K562 (cell line): ENCODE results near the gene CNNM3. TPM values are rescaled to one million over a fixed set of nuclear protein-coding genes. Genes with fewer than 3 reads are reported as not detected.

Experiments
- ATF3 ChIP-seq, 2 experiments: fragments of 450-650 bp in 1 of 2; sonication (generic) in 1 of 2; formaldehyde crosslinking in 1 of 2; IDR thresholded peaks in 1 of 2; conservative IDR thresholded peaks in 1 of 2; 2 replicates each; pipeline versions ENCODE4 v1.6.1 to v1.8.1; 2016 to 2023; ENCODE audit warnings: mild to moderate bottlenecking in 2 of 2, moderate library complexity in 2 of 2, inconsistent platforms in 1 of 2, missing genetic modification reagents in 1 of 2
- BDP1 ChIP-seq: IDR thresholded peaks from 3 replicates; pipeline ENCODE4 v1.6.1; 2011; ENCODE audit not compliant: insufficient read length, insufficient read depth
- CCAR2 ChIP-seq: fragments of 200-400 bp; formaldehyde crosslinking; IDR thresholded peaks from 2 replicates; pipeline ENCODE4 v1.6.1; 2017; ENCODE audit warnings: mild to moderate bottlenecking, low read depth, low read length
- CREB1 ChIP-seq, 2 experiments: sonication (generic) in 1 of 2; formaldehyde crosslinking in 1 of 2; IDR thresholded peaks; 2 replicates each; pipeline versions ENCODE4 v1.6.1 to v1.8.0; 2012 to 2022; ENCODE audit warnings: inconsistent platforms in 1 of 2, mild to moderate bottlenecking in 1 of 2, missing genetic modification reagents in 1 of 2, moderate library complexity in 1 of 2
- ETV1 ChIP-seq: fragments of 450-650 bp; conservative IDR thresholded peaks from 2 replicates; pipeline ENCODE4 v1.6.1; 2016; ENCODE audit warnings: missing genetic modification characterization, control low read depth, low read depth, missing compliant biosample characterization
- HDAC1 ChIP-seq, 2 experiments: fragments of 450-650 bp; IDR thresholded peaks; 2 replicates each; pipeline ENCODE4 v1.6.1; 2016 to 2017; ENCODE audit warnings: inconsistent platforms in 1 of 2, mild to moderate bottlenecking in 1 of 2, moderate library complexity in 1 of 2
- HLTF ChIP-seq: fragments of 450-650 bp; IDR thresholded peaks from 2 replicates; pipeline ENCODE4 v1.6.1; 2016
- L3MBTL2 ChIP-seq: fragments of 450-650 bp; IDR thresholded peaks from 2 replicates; pipeline ENCODE4 v1.6.1; 2016; ENCODE audit warnings: mild to moderate bottlenecking, moderate library complexity
- MAZ ChIP-seq, 2 experiments: fragments of 450-650 bp in 1 of 2; sonication (generic) in 1 of 2; formaldehyde crosslinking; IDR thresholded peaks in 1 of 2; conservative IDR thresholded peaks in 1 of 2; 2 replicates each; pipeline versions ENCODE4 v1.4.0 to v1.5.0; 2020; ENCODE audit warnings: mild to moderate bottlenecking in 1 of 2, missing genetic modification reagents in 1 of 2
- MYNN ChIP-seq, 2 experiments: sonication (generic); formaldehyde crosslinking in 1 of 2; IDR thresholded peaks; 2 replicates each; pipeline versions ENCODE4 v1.5.0 to v1.6.1; 2016 to 2020; ENCODE audit warnings: antibody characterized with exemption in 1 of 2, missing genetic modification reagents in 1 of 2
- NR1H2 ChIP-seq: sonication (generic); formaldehyde crosslinking; IDR thresholded peaks from 2 replicates; pipeline ENCODE4 v1.4.0; 2020; ENCODE audit warnings: mild to moderate bottlenecking, missing genetic modification reagents
- PCBP1 ChIP-seq: fragments of 200-400 bp; formaldehyde crosslinking; IDR thresholded peaks from 2 replicates; pipeline ENCODE4 v1.6.1; 2018; ENCODE audit warnings: mild to moderate bottlenecking, low read depth, low read length; ENCODE audit not compliant: poor library complexity, severe bottlenecking
- POLR3A ChIP-seq: IDR thresholded peaks from 2 replicates; pipeline ENCODE4 v1.6.1; 2011; ENCODE audit warnings: borderline replicate concordance, mild to moderate bottlenecking, moderate library complexity; ENCODE audit not compliant: insufficient read length, insufficient read depth; ENCODE audit errors: extremely low read depth
- PRMT5 ChIP-seq: sonication (generic); formaldehyde crosslinking; IDR thresholded peaks from 2 replicates; pipeline ENCODE4 v1.5.0; 2020; ENCODE audit warnings: missing genetic modification reagents
- RB1 ChIP-seq: fragments of 450-650 bp; IDR thresholded peaks from 2 replicates; pipeline ENCODE4 v1.6.1; 2017; ENCODE audit warnings: low read depth, mild to moderate bottlenecking
- SMAD4 ChIP-seq: fragments of 250-450 bp; sonication (Bioruptor Pico); conservative IDR thresholded peaks from 2 replicates; pipeline ENCODE4 v1.8.0; 2021; ENCODE audit warnings: inconsistent platforms, mild to moderate bottlenecking, moderate library complexity
- TCFL5 ChIP-seq: fragments of 250-450 bp; sonication (Bioruptor Pico); conservative IDR thresholded peaks from 2 replicates; pipeline ENCODE4 v1.6.1; 2021; ENCODE audit warnings: mild to moderate bottlenecking, moderate library complexity, matching md5 sums
- TEAD2 ChIP-seq: fragments of 450-650 bp; IDR thresholded peaks from 2 replicates; pipeline ENCODE4 v1.6.1; 2016; ENCODE audit warnings: missing genetic modification characterization, control low read depth, missing compliant biosample characterization
- U2AF1 ChIP-seq: fragments of 200-400 bp; formaldehyde crosslinking; optimal IDR thresholded peaks from 2 replicates; pipeline ENCODE3; 2017; ENCODE audit warnings: mild to moderate bottlenecking, low read depth, low read length, moderate library complexity
- U2AF2 ChIP-seq: fragments of 200-400 bp; formaldehyde crosslinking; optimal IDR thresholded peaks from 2 replicates; pipeline ENCODE3; 2017; ENCODE audit warnings: low read depth, mild to moderate bottlenecking, low read length
- polyA plus RNA-seq, 8 experiments: library from polyadenylated mRNA; depleted of rRNA in 4 of 8; stranded (reverse) in 5 of 8; unstranded in 3 of 8; fragments of >200 nt; fragmentation: Nextera tagmentation in 2 of 8; fragmentation: Illumina TruSeq in 1 of 8; extraction: Ambion mirVana in 2 of 8; extraction: Trizol in 1 of 8; gene quantifications; 2 replicates each; pipeline versions ENCODE4 v1.2.1 to v1.2.3, GENCODE V29; 2011 to 2014; ENCODE audit warnings: inconsistent platforms in 1 of 8, missing spikeins in 1 of 8
- total RNA-seq, 7 experiments: library from RNA; depleted of rRNA in 6 of 7; stranded (reverse); fragments of >200 nt in 6 of 7; fragmentation: Illumina TruSeq in 2 of 7; extraction: Trizol in 2 of 7; gene quantifications; 2 replicates each; pipeline versions ENCODE4 v1.2.1 to v1.2.3, GENCODE V29; 2011 to 2021; ENCODE audit warnings: low replicate concordance in 1 of 7
- TF ChIP-seq, protein P1 (sequence below): sonication (generic); formaldehyde crosslinking; IDR thresholded peaks from 2 replicates; pipeline ENCODE4 v1.4.0; 2020; ENCODE audit warnings: mild to moderate bottlenecking, missing genetic modification reagents
- TF ChIP-seq, protein P2 (sequence below): IDR thresholded peaks from 2 replicates; pipeline ENCODE4 v1.6.1; 2014; ENCODE audit warnings: antibody characterized with exemption

Gene CNNM3
- total and polyA plus RNA-seq, 9 of the 15 experiments (the other 6 are each of a cell fraction or from before 2014, with no cell fraction given) = 1.4 to 16.9 (median 6.5) TPM

DNA sequence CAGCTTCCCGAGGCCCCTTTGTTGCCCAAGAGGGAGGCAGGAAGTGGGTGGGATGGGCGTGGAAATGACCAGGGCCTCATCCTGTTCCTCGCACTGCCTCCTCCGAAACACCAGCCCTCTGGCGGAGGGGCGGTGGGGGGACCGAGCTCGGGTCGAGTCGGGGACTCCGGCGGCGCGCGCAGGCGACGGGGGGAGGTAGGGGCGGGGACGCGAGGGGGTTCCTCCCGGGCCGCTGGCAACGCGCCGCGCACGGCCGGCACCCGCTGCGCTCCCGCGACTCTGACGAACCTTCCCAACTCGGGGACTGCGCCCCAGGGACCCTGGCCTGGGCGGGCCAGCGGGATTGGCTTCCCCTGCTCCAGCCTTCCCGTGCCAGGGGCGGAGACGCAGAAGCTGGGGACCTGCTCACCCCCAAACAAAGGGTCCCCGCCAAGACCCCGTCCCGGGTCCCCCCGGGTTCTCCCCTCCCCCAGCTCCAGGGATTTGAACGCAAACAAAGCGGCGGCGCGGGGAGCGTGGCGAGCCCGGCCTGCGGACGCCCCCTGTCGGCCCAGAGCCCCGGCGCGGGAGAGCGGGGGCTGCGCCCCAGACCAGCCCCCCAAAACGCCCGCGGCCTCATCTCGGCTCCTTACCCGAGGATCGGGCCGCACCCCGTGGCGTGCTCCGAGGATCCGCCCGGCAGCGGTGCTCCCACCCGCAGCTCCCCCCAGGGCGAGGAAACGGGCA, 52.6 kb downstream of the CNNM3 start (continued):
- TF ChIP-seq ETV1 (tag) (peak; percentile 64; the same call in 1 of the 2 replicates), PCBP1 (peak; percentile 83), TEAD2 (tag) (no peak), L3MBTL2 (no peak), POLR3A (no peak), CREB1 (IDR thresholded peaks at IDR 0.05) (0 out of 2 replicates have a peak, but pooled peaks have one; percentile 5), CREB1 (CRISPR knock-in tag; IDR thresholded peaks at IDR 0.05) (no peak), NR1H2 (CRISPR knock-in tag) (no peak), BDP1 (no peak), U2AF2 (no peak), MAZ (CRISPR knock-in tag; conservative IDR thresholded peaks at IDR 0.05 in 1 of 2, IDR thresholded peaks at IDR 0.05 in 1 of 2) (peak; percentile 75 to 91; a peak in 3 of 4 replicates), MYNN (IDR thresholded peaks at IDR 0.05) (peak; percentile 30; the same call in 1 of the 2 replicates), MYNN (CRISPR knock-in tag; IDR thresholded peaks at IDR 0.05) (no peak), RB1 (peak; percentile 79), ATF3 (IDR thresholded peaks at IDR 0.05) (no peak), ATF3 (CRISPR knock-in tag; conservative IDR thresholded peaks at IDR 0.05) (no peak), PRMT5 (no peak), TCFL5 (CRISPR knock-in tag) (no peak), HLTF (no peak), SMAD4 (CRISPR knock-in tag) (peak; percentile 79; the same call in 1 of the 2 replicates), HDAC1 (IDR thresholded peaks at IDR 0.05) (peak in 1 of 2 experiments; percentile 16; a peak in 1 of 4 replicates), CCAR2 (no peak), U2AF1 (peak; percentile 60)
- TF ChIP-seq, protein P1, sequence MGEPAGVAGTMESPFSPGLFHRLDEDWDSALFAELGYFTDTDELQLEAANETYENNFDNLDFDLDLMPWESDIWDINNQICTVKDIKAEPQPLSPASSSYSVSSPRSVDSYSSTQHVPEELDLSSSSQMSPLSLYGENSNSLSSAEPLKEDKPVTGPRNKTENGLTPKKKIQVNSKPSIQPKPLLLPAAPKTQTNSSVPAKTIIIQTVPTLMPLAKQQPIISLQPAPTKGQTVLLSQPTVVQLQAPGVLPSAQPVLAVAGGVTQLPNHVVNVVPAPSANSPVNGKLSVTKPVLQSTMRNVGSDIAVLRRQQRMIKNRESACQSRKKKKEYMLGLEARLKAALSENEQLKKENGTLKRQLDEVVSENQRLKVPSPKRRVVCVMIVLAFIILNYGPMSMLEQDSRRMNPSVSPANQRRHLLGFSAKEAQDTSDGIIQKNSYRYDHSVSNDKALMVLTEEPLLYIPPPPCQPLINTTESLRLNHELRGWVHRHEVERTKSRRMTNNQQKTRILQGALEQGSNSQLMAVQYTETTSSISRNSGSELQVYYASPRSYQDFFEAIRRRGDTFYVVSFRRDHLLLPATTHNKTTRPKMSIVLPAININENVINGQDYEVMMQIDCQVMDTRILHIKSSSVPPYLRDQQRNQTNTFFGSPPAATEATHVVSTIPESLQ = no peak
- TF ChIP-seq, protein P2, sequence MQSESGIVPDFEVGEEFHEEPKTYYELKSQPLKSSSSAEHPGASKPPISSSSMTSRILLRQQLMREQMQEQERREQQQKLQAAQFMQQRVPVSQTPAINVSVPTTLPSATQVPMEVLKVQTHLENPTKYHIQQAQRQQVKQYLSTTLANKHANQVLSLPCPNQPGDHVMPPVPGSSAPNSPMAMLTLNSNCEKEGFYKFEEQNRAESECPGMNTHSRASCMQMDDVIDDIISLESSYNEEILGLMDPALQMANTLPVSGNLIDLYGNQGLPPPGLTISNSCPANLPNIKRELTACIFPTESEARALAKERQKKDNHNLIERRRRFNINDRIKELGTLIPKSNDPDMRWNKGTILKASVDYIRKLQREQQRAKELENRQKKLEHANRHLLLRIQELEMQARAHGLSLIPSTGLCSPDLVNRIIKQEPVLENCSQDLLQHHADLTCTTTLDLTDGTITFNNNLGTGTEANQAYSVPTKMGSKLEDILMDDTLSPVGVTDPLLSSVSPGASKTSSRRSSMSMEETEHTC = no peak
